ENCODE measurements around the gene NXT1.
"Not testable (repeated sequence)": the region's sequence is repeated elsewhere in the genome, so short reads cannot be mapped to it uniquely, and the experiment has no call there.

The NXT1 gene

GRCh38 chr20:23331450-23332350 is 18.9 kb upstream of the NXT1 start:
- no peak for DNase-seq

- no peak for DNase-seq
These were observed 18.1 kb upstream of the NXT1 start for GRCh38 chr20:23332467-23332866.

GRCh38 chr20:23334111-23334510 is 16.5 kb upstream of the NXT1 start:
- DNase-seq = no peak

GRCh38 chr20:23335521-23335920 is 15.1 kb upstream of the NXT1 start:
- no peak for DNase-seq

- DNase-seq = no peak
These were observed 14.1 kb upstream of the NXT1 start for GRCh38 chr20:23336476-23336875.

GRCh38 chr20:23337312-23337711 is 13.3 kb upstream of the NXT1 start:
- no peak for DNase-seq

GRCh38 chr20:23339986-23340385 is 10.6 kb upstream of the NXT1 start:
- DNase-seq = no peak

GRCh38 chr20:23340524-23340923 is 10.1 kb upstream of the NXT1 start:
- peak; percentile 60 for DNase-seq

GRCh38 chr20:23341073-23341472 is 9.5 kb upstream of the NXT1 start:
- DNase-seq = no peak

- no peak for DNase-seq
These were observed 7.0 kb upstream of the NXT1 start for GRCh38 chr20:23343590-23343989.

- DNase-seq = no peak
These were observed 6.3 kb upstream of the NXT1 start for GRCh38 chr20:23344336-23344735.

- DNase-seq = no peak
These were observed 4.6 kb upstream of the NXT1 start for GRCh38 chr20:23346002-23346401.

GRCh38 chr20:23347791-23348190 is 2.8 kb upstream of the NXT1 start:
- no peak for DNase-seq

GRCh38 chr20:23348510-23348909 is 2.1 kb upstream of the NXT1 start:
- not testable (repeated sequence) for DNase-seq

GRCh38 chr20:23349338-23350195 is 1.0 kb upstream of the NXT1 start:
- DNase-seq = peak; percentile 75

- DNase-seq = peak; percentile 35
These were observed 580 bp downstream of the NXT1 start for GRCh38 chr20:23350904-23351838.

GRCh38 chr20:23356203-23356602 is 5.6 kb downstream of the NXT1 start:
- DNase-seq = no peak

GRCh38 chr20:23357767-23358562 is 7.4 kb downstream of the NXT1 start:
- peak; percentile 99 for DNase-seq

- no peak for DNase-seq
These were observed 7.9 kb downstream of the NXT1 start for GRCh38 chr20:23358563-23358906.

GRCh38 chr20:23358923-23359593 is 8.5 kb downstream of the NXT1 start:
- no peak for DNase-seq

GRCh38 chr20:23360531-23360930 is 9.9 kb downstream of the NXT1 start:
- DNase-seq = no peak

- DNase-seq = no peak
These were observed 10.5 kb downstream of the NXT1 start for GRCh38 chr20:23361119-23361475.

Data from fibroblast of skin of right quadriceps (primary cell).